Lung (tissue), 12 donors: ENCODE data around the gene TLR10. TPM values are rescaled to one million over a fixed set of nuclear protein-coding genes. Genes with fewer than 3 reads are reported as not detected.

ENCODE experiments used
- ATAC-seq: fragments of 200-7000 bp; cut with Tn5 transposase; one replicate; pipeline ENCODE4 v1.9.1; 2020; ENCODE audit warnings: moderate number of reproducible peaks; ENCODE audit not compliant: insufficient read depth, low FRiP score
- DNase-seq, 3 donors: peaks; one replicate each; pipeline ENCODE4 v3.0.0-alpha.2; 2013 to 2017
- H3K27ac ChIP-seq, 2 donors: one replicate each; pipeline ENCODE4 v1.5.1; 2013; ENCODE audit warnings: mild to moderate bottlenecking in 2 of 2, moderate library complexity in 2 of 2, control low read depth in 1 of 2, inconsistent platforms in 1 of 2, low read depth in 1 of 2, low read length in 1 of 2
- H3K27me3 ChIP-seq, 3 donors: one replicate each; pipeline ENCODE4 v1.5.1; 2013; ENCODE audit warnings: low read length in 2 of 3; ENCODE audit not compliant: control insufficient read depth in 3 of 3, insufficient read depth in 3 of 3
- H3K36me3 ChIP-seq, 4 donors: one replicate each; pipeline ENCODE4 v1.5.1; 2013; ENCODE audit warnings: low read length in 4 of 4, mild to moderate bottlenecking in 1 of 4, moderate library complexity in 1 of 4; ENCODE audit not compliant: control insufficient read depth in 4 of 4, insufficient read depth in 4 of 4
- H3K4me1 ChIP-seq, 5 donors: one replicate each; pipeline ENCODE4 v1.5.1; 2013; ENCODE audit warnings: low read length in 5 of 5, mild to moderate bottlenecking in 2 of 5, moderate library complexity in 1 of 5; ENCODE audit not compliant: control insufficient read depth in 5 of 5, insufficient read depth in 5 of 5
- H3K4me3 ChIP-seq: one replicate; pipeline ENCODE4 v1.5.1; 2013; ENCODE audit warnings: mild to moderate bottlenecking, control low read depth, moderate library complexity
- H3K9ac ChIP-seq, 2 donors: one replicate each; pipeline ENCODE4 v1.5.1; 2013; ENCODE audit warnings: low read length in 2 of 2, control low read depth in 1 of 2; ENCODE audit not compliant: insufficient read depth in 1 of 2
- H3K9me3 ChIP-seq, 4 donors: one replicate each; pipeline ENCODE4 v1.5.1; 2013; ENCODE audit warnings: low read length in 3 of 4, mild to moderate bottlenecking in 1 of 4, moderate library complexity in 1 of 4; ENCODE audit not compliant: control insufficient read depth in 4 of 4, insufficient read depth in 3 of 4
- CTCF ChIP-seq: IDR thresholded peaks from 2 replicates; pipeline ENCODE4 v1.5.1; 2012; ENCODE audit warnings: mild to moderate bottlenecking; ENCODE audit errors: control extremely low read depth, extremely low read depth
- WGBS, 2 donors: extraction: QIAGEN DNeasy Blood & Tissue Kit; methylation state at CpG; one replicate each; pipeline ENCODE4 v1.1.7; 2013; 5-methylcytosine and 5-hydroxymethylcytosine counted together
- polyA plus RNA-seq, 2 donors: library from polyadenylated mRNA; stranded (reverse); fragments of 200-250 nt; gene quantifications; one replicate each; pipeline ENCODE4 v1.2.1, GENCODE V29; 2013
- total RNA-seq, 2 donors: library from RNA; depleted of rRNA in 1 of 2; stranded (reverse); fragments of >200 nt in 1 of 2; gene quantifications; one replicate each; pipeline ENCODE4 v1.2.1, GENCODE V29; 2014 to 2021
- donor health status: control.
- donor health status: control.
- donor health status: Bipolar disorder and iron deficiency.
- donor health status: healthy.
- donor health status: DM: yes; HTN: yes; CAD: no.

The TLR10 gene
- total and polyA plus RNA-seq, 4 donors = 0.14 to 4.4 (median 0.60) TPM

- DNase-seq = no peak
- H3K36me3 ChIP-seq = no peaks in the 10 kb centered on the region
- TF ChIP-seq CTCF = no peak
- H3K4me1 ChIP-seq = no peaks in the 10 kb centered on the region
- no peak overlapping the region for H3K9ac ChIP-seq
- H3K4me3 ChIP-seq = no peak overlapping the region
- H3K27me3 ChIP-seq = no peaks in the 10 kb centered on the region
- ATAC-seq = no peak
- H3K9me3 ChIP-seq = no peaks in the 10 kb centered on the region
- 95 to 96% methylated on average over 5 of the region's 5 CpGs for WGBS, 2 donors
- H3K27ac ChIP-seq = no peak overlapping the region
Observed at GRCh38 chr4:38829237-38829636, 46.4 kb upstream of the TLR10 start.

- H3K9me3 ChIP-seq = no peaks in the 10 kb centered on the region
- WGBS, 2 donors = 95 to 98% methylated on average over 27 of the region's 27 CpGs
- H3K27ac ChIP-seq = no peak overlapping the region
- no peak for TF ChIP-seq CTCF
- H3K4me3 ChIP-seq = no peak overlapping the region
- H3K36me3 ChIP-seq = no peaks in the 10 kb centered on the region
- H3K9ac ChIP-seq = no peak overlapping the region
- DNase-seq (no peak), ATAC-seq (no peak)
- no peaks in the 10 kb centered on the region for H3K27me3 ChIP-seq
- no peaks in the 10 kb centered on the region for H3K4me1 ChIP-seq
Observed at GRCh38 chr4:38823766-38824165, 41.0 kb upstream of the TLR10 start.

- TF ChIP-seq CTCF = no peak
- DNase-seq (no peak), ATAC-seq (no peak)
- no peak overlapping the region for H3K9ac ChIP-seq
- no peaks in the 10 kb centered on the region for H3K36me3 ChIP-seq
- WGBS, 2 donors = 87 to 91% methylated on average over 5 of the region's 5 CpGs
- H3K9me3 ChIP-seq = no peaks in the 10 kb centered on the region
- H3K4me3 ChIP-seq = no peak overlapping the region
- no peaks in the 10 kb centered on the region for H3K27me3 ChIP-seq
- H3K27ac ChIP-seq = no peak overlapping the region
- H3K4me1 ChIP-seq = no peaks in the 10 kb centered on the region
Observed at GRCh38 chr4:38822748-38823303, 40.0 kb upstream of the TLR10 start.

GRCh38 chr4:38821739-38822138, 38.9 kb upstream of the TLR10 start:
- H3K9ac ChIP-seq = no peak overlapping the region
- DNase-seq (no peak), ATAC-seq (no peak)
- no peak for TF ChIP-seq CTCF
- H3K36me3 ChIP-seq = no peaks in the 10 kb centered on the region
- H3K27ac ChIP-seq = no peak overlapping the region
- no peaks in the 10 kb centered on the region for H3K9me3 ChIP-seq
- no peak overlapping the region for H3K4me3 ChIP-seq
- WGBS, 2 donors = 95 to 96% methylated on average over 3 of the region's 3 CpGs
- H3K27me3 ChIP-seq = no peaks in the 10 kb centered on the region
- no peaks in the 10 kb centered on the region for H3K4me1 ChIP-seq
